Activated gamma-delta T cell treated with anti-CD3 and anti-CD28 coated beads, Interleukin-2, amount 50 U/mL, for 16 hours (primary cell): ENCODE results near the gene NFE2L2.
"Not testable (repeated sequence)": the region's sequence is repeated elsewhere in the genome, so short reads cannot be mapped to it uniquely, and the experiment has no call there.

Experiments
- DNase-seq: peaks from one replicate; pipeline ENCODE4 v3.0.0-alpha.2; 2020; ENCODE audit warnings: low read depth

The NFE2L2 gene

GRCh38 chr2:177264693-177265587 lies at the start of gene NFE2L2:
Gene NFE2L2, minus strand, starts transcription at chr2:177264727. Its CDS starts 151 bp downstream, at chr2:177264576.
- DNase-seq, result peak; percentile 97

DNA sequence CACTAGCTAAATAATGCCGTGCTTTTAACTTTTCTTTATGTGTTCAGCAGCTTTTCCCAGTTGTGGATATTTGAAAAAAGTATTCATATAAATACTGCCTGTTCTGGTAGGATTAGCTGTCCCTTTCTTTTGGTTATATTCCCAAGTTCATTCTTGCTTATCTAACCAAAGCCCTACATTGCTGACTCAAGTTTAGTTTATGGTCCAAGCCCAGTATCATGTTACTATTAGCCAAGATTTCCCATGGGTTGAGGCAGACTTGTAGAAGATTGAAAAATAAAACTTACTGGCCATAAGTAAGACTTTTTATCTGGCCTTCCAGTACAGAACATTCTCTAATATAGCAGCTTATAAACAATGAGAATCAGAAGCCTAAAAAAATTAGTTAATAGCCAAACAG lies 49.7 kb upstream of the NFE2L2 start:
- DNase-seq, result no peak

GRCh38 chr2:177313162-177313781 lies 48.7 kb upstream of the NFE2L2 start:
- DNase-seq, result no peak

DNA sequence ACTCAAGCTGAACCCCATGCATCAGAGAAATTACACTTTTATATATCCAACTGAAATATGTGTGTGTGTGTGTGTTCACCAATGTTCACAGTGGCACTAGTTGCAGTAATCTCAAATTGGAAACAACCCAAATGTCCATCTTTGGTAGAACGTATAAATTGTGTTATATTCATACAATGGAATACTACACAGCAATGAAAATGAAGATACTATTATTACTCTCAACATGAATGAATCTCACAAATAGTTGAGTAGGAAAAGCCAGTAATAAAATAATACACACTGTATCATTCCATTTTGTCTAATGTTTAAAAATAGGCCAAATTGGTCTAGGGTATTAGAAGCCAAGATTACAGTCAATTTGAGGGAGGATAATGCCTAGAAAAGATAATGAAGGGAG lies 48.0 kb upstream of the NFE2L2 start:
- DNase-seq, result no peak

DNA sequence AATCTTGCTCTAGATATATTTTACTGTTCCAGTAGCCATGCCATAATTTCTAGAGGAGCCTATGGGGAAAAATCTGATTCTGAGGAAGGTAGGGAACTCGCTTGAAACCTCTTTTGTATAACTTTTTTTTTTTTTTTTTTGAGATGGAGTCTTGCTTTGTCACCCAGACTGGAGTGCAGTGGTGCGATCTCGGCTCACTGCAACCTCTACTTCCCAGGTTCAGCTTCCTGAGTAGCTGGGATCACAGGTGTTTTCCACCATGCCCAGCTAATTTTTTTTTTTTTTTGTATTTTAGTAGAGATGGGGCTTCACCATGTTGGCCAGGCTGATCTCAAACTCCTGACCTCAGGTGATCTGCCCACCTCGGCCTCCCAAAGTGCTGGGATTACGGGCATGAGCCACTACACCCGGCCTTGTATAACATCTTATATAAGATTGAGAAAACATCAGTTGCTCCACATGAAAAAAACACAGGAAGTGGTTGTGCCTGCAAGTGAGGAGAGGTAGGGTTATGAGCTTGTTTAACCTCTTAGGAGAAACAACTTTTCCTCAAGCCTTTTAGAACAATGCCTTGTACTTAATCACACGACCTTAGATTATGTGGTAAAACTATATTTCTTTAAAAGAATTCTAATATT lies 45.3 kb upstream of the NFE2L2 start:
- DNase-seq, result not testable (repeated sequence)

- DNase-seq, result no peak
These were observed 42.0 kb upstream of the NFE2L2 start for GRCh38 chr2:177306550-177306949.

DNA sequence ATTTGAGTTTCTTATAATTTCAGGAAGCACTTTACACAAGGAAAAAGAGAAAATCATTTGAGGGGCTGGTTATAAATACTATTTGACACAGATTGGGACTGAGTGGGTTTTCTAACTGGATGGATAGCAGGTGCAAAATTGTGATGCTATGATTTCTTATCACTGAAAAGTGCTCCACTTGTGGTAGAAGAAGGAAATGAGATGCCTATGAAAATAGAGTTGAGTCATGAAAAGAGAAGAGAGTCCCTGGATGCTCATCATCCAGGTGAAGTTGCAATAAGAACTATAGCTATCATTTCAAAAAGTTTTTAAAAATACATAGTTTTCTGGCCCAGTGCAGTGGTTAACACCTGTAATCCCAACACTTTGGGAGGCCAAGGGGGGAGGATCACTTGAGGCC lies 39.4 kb upstream of the NFE2L2 start:
- no peak for DNase-seq

GRCh38 chr2:177302552-177302951 lies 38.0 kb upstream of the NFE2L2 start:
- DNase-seq, result no peak

DNA sequence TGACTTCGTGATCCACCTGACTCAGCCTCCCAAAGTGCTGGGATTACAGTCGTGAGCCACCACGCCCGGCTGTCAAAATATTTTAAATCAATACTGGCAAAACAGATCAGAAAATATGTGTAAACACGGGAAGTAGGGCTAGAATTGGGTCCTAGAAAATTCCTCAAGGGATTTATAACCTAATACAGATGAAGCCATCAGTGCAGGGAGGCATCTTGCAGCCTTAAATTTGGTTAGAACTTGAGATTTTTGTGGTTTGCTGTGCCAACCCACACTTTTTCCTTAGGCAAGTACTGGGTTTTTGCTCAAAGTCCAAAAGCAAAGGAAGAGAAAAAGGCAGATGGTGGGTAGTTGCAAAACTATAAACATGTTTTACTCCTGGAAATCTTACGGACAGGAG lies 33.7 kb upstream of the NFE2L2 start:
- DNase-seq, result no peak

- DNase-seq, result no peak
These were observed 31.5 kb upstream of the NFE2L2 start for GRCh38 chr2:177296040-177296439.

DNA sequence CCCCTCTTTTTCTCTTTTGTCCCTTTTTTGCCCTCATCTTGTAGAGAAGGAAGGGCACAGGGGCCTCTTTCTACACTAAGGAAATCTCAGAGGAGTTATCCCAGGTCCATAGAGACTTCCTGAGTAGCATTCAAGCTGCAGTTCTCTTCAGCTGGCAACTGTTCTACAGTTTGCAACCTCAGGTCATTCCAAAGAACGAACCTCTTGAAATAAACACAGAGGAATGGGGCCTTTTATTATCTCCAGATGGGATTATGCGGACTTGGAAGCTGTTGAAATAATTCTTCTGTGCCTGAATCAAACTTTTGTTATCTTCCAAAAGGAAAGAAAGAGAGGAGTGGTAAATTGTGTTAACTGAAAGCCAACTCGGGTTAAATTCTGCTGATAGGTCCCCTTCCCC lies 31.0 kb upstream of the NFE2L2 start:
- DNase-seq, result no peak

- no peak for DNase-seq
These were observed 27.2 kb upstream of the NFE2L2 start for GRCh38 chr2:177291701-177292100.

GRCh38 chr2:177289824-177290628 lies 25.5 kb upstream of the NFE2L2 start:
- DNase-seq, result no peak

GRCh38 chr2:177287814-177288213 lies 23.3 kb upstream of the NFE2L2 start:
- DNase-seq, result no peak

- no peak for DNase-seq
These were observed 21.6 kb upstream of the NFE2L2 start for GRCh38 chr2:177285892-177286715.

- DNase-seq, result no peak
These were observed 20.0 kb upstream of the NFE2L2 start for GRCh38 chr2:177284531-177284930.

GRCh38 chr2:177283906-177284305 lies 19.4 kb upstream of the NFE2L2 start:
- no peak for DNase-seq

GRCh38 chr2:177282787-177283572 lies 18.5 kb upstream of the NFE2L2 start:
- no peak for DNase-seq

DNA sequence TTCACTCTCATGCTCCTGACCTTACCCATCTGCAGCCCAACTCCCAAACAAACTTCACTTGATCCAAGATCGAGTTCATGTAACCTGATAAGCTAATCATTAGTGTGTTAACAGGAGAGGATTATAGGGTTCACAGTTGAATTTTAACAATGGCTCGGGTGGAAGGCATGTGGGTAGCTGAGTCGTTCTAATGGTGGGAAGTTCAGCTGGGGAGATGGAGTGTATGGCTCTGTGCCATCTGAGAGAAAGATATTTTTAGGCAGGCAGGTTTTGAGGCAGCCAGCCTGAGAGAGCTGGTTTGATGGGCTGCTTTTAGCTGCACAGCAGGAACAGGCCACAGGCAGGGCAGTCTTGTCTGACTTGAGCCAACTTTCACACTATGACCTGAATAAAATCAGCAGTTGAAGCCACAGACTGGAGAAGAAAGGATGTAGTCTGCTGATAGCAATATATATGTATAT lies 17.7 kb upstream of the NFE2L2 start:
- no peak for DNase-seq
